GM23338 (cell line): ENCODE results near the gene AP2A2.

Experiments used
- CREB1 ChIP-seq: fragments of 250-450 bp; sonication (Bioruptor Pico); IDR thresholded peaks from 2 replicates; pipeline ENCODE4 v1.5.0; 2020; ENCODE audit warnings: low read depth, mild to moderate bottlenecking, moderate library complexity
- ETS1 ChIP-seq: IDR thresholded peaks from 2 replicates; pipeline ENCODE4 v1.6.1; 2016; ENCODE audit warnings: antibody characterized with exemption
- EZH2 ChIP-seq: fragments of 200-600 bp; sonication (generic); IDR thresholded peaks from one replicate; pipeline ENCODE4 v1.8.0; 2017; ENCODE audit warnings: antibody characterized with exemption, mild to moderate bottlenecking, low read depth; ENCODE audit not compliant: unreplicated experiment
- EZH2phosphoT487 ChIP-seq: fragments of 200-600 bp; sonication (generic); IDR thresholded peaks from one replicate; pipeline ENCODE4 v1.8.1; 2018; ENCODE audit warnings: antibody characterized with exemption; ENCODE audit not compliant: unreplicated experiment
- JUNB ChIP-seq: IDR thresholded peaks from one replicate; pipeline ENCODE4 v1.6.1; 2016; ENCODE audit warnings: antibody characterized with exemption; ENCODE audit not compliant: unreplicated experiment
- NANOG ChIP-seq: IDR thresholded peaks from 2 replicates; pipeline ENCODE4 v1.6.1; 2016; ENCODE audit warnings: antibody characterized with exemption, borderline replicate concordance
- POLR2AphosphoS5 ChIP-seq: IDR thresholded peaks from 2 replicates; pipeline ENCODE4 v1.6.1; 2016; ENCODE audit warnings: antibody characterized with exemption, low read depth
- REST ChIP-seq: IDR thresholded peaks from one replicate; pipeline ENCODE4 v1.6.1; 2018; ENCODE audit warnings: antibody characterized with exemption; ENCODE audit not compliant: unreplicated experiment
- ZNF114 ChIP-seq: fragments of 250-450 bp; sonication (Bioruptor Pico); IDR thresholded peaks from 2 replicates; pipeline ENCODE4 v1.5.0; 2020; ENCODE audit warnings: mild to moderate bottlenecking, moderate library complexity
- TF ChIP-seq, protein P1 (sequence below), 2 experiments: fragments of 200-600 bp in 1 of 2; sonication (generic) in 1 of 2; conservative IDR thresholded peaks; 2 replicates each; pipeline versions ENCODE4 v1.5.1 to v1.6.1; 2016 to 2017; ENCODE audit warnings: antibody characterized with exemption in 2 of 2, low read depth in 2 of 2, mild to moderate bottlenecking in 2 of 2, moderate library complexity in 1 of 2

- TF ChIP-seq, protein P1, sequence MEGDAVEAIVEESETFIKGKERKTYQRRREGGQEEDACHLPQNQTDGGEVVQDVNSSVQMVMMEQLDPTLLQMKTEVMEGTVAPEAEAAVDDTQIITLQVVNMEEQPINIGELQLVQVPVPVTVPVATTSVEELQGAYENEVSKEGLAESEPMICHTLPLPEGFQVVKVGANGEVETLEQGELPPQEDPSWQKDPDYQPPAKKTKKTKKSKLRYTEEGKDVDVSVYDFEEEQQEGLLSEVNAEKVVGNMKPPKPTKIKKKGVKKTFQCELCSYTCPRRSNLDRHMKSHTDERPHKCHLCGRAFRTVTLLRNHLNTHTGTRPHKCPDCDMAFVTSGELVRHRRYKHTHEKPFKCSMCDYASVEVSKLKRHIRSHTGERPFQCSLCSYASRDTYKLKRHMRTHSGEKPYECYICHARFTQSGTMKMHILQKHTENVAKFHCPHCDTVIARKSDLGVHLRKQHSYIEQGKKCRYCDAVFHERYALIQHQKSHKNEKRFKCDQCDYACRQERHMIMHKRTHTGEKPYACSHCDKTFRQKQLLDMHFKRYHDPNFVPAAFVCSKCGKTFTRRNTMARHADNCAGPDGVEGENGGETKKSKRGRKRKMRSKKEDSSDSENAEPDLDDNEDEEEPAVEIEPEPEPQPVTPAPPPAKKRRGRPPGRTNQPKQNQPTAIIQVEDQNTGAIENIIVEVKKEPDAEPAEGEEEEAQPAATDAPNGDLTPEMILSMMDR (conservative IDR thresholded peaks at IDR 0.05; ENCODE audit: low read depth in 2 of 2), result no peak
- no peak for TF ChIP-seq POLR2AphosphoS5
- no peak for TF ChIP-seq EZH2phosphoT487
- TF ChIP-seq REST, result no peak
- no peak for TF ChIP-seq EZH2
- no peak for TF ChIP-seq JUNB
- TF ChIP-seq ZNF114 (CRISPR knock-in tag), result no peak
- TF ChIP-seq ETS1, result no peak
- TF ChIP-seq CREB1, result no peak
- TF ChIP-seq NANOG, result no peak
Observed at GRCh38 chr11:1055990-1056771, 130.5 kb downstream of the AP2A2 start.
